Measurements from ENCODE around the gene TBP.

- TF ChIP-seq, protein P1, sequence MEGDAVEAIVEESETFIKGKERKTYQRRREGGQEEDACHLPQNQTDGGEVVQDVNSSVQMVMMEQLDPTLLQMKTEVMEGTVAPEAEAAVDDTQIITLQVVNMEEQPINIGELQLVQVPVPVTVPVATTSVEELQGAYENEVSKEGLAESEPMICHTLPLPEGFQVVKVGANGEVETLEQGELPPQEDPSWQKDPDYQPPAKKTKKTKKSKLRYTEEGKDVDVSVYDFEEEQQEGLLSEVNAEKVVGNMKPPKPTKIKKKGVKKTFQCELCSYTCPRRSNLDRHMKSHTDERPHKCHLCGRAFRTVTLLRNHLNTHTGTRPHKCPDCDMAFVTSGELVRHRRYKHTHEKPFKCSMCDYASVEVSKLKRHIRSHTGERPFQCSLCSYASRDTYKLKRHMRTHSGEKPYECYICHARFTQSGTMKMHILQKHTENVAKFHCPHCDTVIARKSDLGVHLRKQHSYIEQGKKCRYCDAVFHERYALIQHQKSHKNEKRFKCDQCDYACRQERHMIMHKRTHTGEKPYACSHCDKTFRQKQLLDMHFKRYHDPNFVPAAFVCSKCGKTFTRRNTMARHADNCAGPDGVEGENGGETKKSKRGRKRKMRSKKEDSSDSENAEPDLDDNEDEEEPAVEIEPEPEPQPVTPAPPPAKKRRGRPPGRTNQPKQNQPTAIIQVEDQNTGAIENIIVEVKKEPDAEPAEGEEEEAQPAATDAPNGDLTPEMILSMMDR (IDR thresholded peaks at IDR 0.05; ENCODE audit: low read depth, low read length, poor library complexity, severe bottlenecking) = no peak
- no peak for TF ChIP-seq EZH2phosphoT487 (IDR thresholded peaks at IDR 0.05; ENCODE audit: borderline replicate concordance, low read length)
These were observed 43.5 kb upstream of the TBP start for GRCh38 chr6:170510631-170511030.
